GM21526 (cell line): ENCODE results near the gene CLCNKA.
A peak's percentile ranks its signal among the peaks of the same experiment; 100 is the strongest.

Source experiments
- ATAC-seq: cut with Tn5 transposase; IDR thresholded peaks from one replicate; pipeline ENCODE4 v1.9.1; 2021; ENCODE audit warnings: moderate library complexity; ENCODE audit not compliant: unreplicated experiment, low FRiP score

CLCNKA gene

GRCh38 chr1:16076031-16076864 lies 54.4 kb downstream of the CLCNKA start:
- ATAC-seq = no peak

- no peak for ATAC-seq
Observed at GRCh38 chr1:16076865-16077238, 55.0 kb downstream of the CLCNKA start.

GRCh38 chr1:16077406-16078245 lies 55.8 kb downstream of the CLCNKA start:
- ATAC-seq = no peak

DNA sequence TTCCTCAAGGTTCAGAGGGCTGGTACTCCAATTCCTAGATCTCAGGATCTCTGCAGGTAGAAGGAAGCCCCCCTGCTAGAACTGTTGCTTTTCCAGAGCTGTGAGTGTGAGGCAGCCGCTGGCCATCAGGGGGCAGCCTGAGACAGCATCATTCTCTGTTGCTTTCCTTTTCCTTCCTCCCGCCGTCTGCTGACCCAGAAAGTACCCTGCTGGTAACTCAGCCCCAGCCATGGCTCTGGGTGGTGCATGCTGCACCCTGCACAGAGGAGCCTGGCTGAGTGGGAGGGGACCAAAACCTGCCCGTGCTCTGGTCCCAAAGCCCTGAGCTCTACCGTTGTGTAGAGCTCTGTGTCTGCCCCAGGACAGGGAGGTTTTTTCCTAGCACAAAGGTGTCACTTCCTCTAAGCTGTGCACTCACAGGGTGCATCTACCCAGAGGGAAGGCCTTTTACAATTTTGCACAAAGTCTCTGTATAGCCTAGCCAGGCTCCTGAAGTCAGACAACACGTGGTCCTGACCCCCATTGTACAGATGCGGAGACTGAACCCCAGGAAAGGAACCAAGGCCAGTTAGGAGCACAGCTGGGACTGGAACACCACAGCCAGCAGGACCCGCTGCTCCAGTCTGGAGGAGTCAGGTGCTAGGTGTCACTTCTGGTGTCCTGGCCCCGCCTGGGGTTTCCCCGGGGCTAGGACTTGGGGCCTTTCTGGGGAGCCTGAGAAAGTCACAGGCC lies 57.3 kb downstream of the CLCNKA start:
- ATAC-seq = peak; percentile 47

- no peak for ATAC-seq
Observed at GRCh38 chr1:16080422-16081150, 58.8 kb downstream of the CLCNKA start.

- no peak for ATAC-seq
Observed at GRCh38 chr1:16081636-16082035, 59.8 kb downstream of the CLCNKA start.

DNA sequence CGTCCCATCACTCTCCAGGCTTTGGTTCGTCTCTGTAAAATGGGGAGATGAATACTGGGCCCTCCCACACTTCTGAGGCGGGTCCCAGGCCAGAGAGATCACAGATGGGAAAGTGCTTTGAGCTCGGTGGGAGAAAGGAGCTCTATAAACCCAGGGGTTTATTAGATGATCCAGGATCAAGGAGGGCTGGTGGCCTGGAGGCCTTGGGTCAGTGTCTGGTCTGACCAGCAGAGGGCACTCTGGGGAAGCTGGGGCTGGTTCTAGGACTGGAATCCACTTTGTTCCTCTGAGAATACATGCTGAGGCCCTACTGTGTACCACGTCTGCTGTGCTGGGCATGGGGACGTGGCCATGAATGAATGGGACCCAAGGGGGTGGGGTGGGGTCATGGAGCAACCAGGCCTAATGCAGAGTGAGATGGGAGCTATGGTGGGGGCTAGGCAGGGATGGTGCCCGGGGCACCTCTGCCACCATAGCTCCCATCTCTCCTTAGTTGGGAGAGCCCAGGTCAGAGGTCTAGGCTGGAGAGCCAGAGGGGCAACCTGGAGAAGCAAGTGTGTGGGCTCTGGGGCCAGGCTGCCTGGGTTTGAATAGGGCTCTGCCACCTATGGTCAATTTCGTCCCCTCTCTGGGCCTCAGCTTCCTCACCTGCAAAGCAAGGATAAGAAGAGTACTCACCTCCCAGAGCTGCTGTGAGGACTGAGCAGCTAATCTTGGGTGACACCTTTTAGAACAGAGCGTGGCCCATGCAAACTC lies 60.6 kb downstream of the CLCNKA start:
- no peak for ATAC-seq

DNA sequence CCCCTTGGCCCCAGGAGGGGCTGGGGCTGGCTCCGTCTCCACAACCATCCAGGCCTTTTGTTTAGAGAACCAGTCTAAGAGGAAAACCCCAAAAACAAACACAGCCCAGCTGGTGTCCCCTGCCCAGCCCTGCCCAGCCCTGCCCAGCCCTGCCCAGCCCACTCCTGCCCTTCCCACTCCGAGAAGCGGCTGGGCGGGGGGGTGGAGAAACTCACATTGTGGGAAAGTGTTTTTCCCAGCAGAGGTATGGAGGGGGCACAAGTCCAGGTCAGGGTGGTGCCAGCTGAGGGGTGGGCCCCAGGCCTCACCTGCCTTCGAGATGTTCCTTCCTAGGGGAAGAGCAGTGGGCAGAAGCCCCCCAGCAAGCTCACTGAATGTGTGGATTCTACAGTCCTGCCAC lies 61.6 kb downstream of the CLCNKA start:
- no peak for ATAC-seq
